Trophoblast cell (in vitro differentiated cells and primary cell): ENCODE data around the gene PRR14.

ENCODE experiments used
- DNase-seq, 2 donors: peaks; one replicate each; pipeline ENCODE4 v3.0.0-alpha.2; 2016
- H2AFZ ChIP-seq: 2 replicates; pipeline ENCODE4 v1.6.1; 2013; ENCODE audit warnings: low read length, moderate library complexity, mild to moderate bottlenecking; ENCODE audit not compliant: insufficient read depth, poor library complexity
- H2AK5ac ChIP-seq: 2 replicates; pipeline ENCODE4 v1.6.1; 2013; ENCODE audit warnings: mild to moderate bottlenecking, low read length
- H2BK120ac ChIP-seq: 2 replicates; pipeline ENCODE4 v1.6.1; 2013; ENCODE audit warnings: low read length, mild to moderate bottlenecking, moderate library complexity; ENCODE audit not compliant: insufficient read depth, poor library complexity
- H2BK12ac ChIP-seq: 2 replicates; pipeline ENCODE4 v1.6.1; 2013; ENCODE audit warnings: mild to moderate bottlenecking, low read length, moderate library complexity
- H2BK5ac ChIP-seq: 2 replicates; pipeline ENCODE4 v1.6.1; 2013; ENCODE audit warnings: low read length, low read depth, moderate library complexity, mild to moderate bottlenecking; ENCODE audit not compliant: poor library complexity
- H3K14ac ChIP-seq: 2 replicates; pipeline ENCODE4 v1.6.1; 2013; ENCODE audit warnings: mild to moderate bottlenecking, low read length
- H3K18ac ChIP-seq: 2 replicates; pipeline ENCODE4 v1.6.1; 2013; ENCODE audit warnings: mild to moderate bottlenecking, low read length
- H3K23ac ChIP-seq: 2 replicates; pipeline ENCODE4 v1.6.1; 2013; ENCODE audit warnings: low read length
- H3K27ac ChIP-seq: 2 replicates; pipeline ENCODE4 v1.5.1; 2013; ENCODE audit warnings: low read depth, mild to moderate bottlenecking, inconsistent platforms, low read length, moderate library complexity
- H3K27me3 ChIP-seq: 2 replicates; pipeline ENCODE4 v1.6.1; 2013; ENCODE audit warnings: inconsistent platforms, mild to moderate bottlenecking, low read length, moderate library complexity; ENCODE audit not compliant: insufficient read depth
- H3K36me3 ChIP-seq, 2 experiments: 1 replicate in 1 of 2; 2 replicates in 1 of 2; pipeline ENCODE4 v1.6.1; 2013; ENCODE audit warnings: low read length in 2 of 2, mild to moderate bottlenecking in 2 of 2, moderate library complexity in 1 of 2; ENCODE audit not compliant: insufficient read depth in 2 of 2, control insufficient read depth in 1 of 2
- H3K4ac ChIP-seq: 2 replicates; pipeline ENCODE4 v1.6.1; 2013; ENCODE audit warnings: low read depth, mild to moderate bottlenecking, low read length, moderate library complexity
- H3K4me1 ChIP-seq, 2 experiments: 1 replicate in 1 of 2; 2 replicates in 1 of 2; pipeline ENCODE4 v1.6.1; 2013; ENCODE audit warnings: low read length in 2 of 2, mild to moderate bottlenecking in 2 of 2, moderate library complexity in 1 of 2; ENCODE audit not compliant: insufficient read depth in 2 of 2, control insufficient read depth in 1 of 2
- H3K4me2 ChIP-seq: 2 replicates; pipeline ENCODE4 v1.6.1; 2013; ENCODE audit warnings: inconsistent platforms, mild to moderate bottlenecking, low read length, moderate library complexity
- H3K4me3 ChIP-seq: 2 replicates; pipeline ENCODE4 v1.5.1; 2013; ENCODE audit warnings: mild to moderate bottlenecking, low read depth, low read length, inconsistent platforms
- H3K79me1 ChIP-seq: one replicate; pipeline ENCODE4 v1.6.1; 2013; ENCODE audit warnings: low read length
- H3K79me2 ChIP-seq: 2 replicates; pipeline ENCODE4 v1.6.1; 2013; ENCODE audit warnings: low read length, mild to moderate bottlenecking; ENCODE audit not compliant: control insufficient read depth, insufficient read depth, poor library complexity
- H3K9ac ChIP-seq: 2 replicates; pipeline ENCODE4 v1.6.1; 2013; ENCODE audit warnings: mild to moderate bottlenecking, low read length
- H3K9me3 ChIP-seq: 2 replicates; pipeline ENCODE4 v1.6.1; 2013; ENCODE audit warnings: low read depth, mild to moderate bottlenecking, control low read depth, inconsistent platforms, low read length; ENCODE audit not compliant: insufficient read depth
- H4K12ac ChIP-seq: 2 replicates; pipeline ENCODE4 v1.6.1; 2013; ENCODE audit warnings: low read depth, mild to moderate bottlenecking, low read length, moderate library complexity
- H4K8ac ChIP-seq: 2 replicates; pipeline ENCODE4 v1.6.1; 2013; ENCODE audit warnings: low read depth, mild to moderate bottlenecking, low read length, moderate library complexity
- H4K91ac ChIP-seq: one replicate; pipeline ENCODE4 v1.6.1; 2013; ENCODE audit warnings: low read depth, mild to moderate bottlenecking, low read length, moderate library complexity
- WGBS: extraction: QIAGEN DNeasy Blood & Tissue Kit; methylation state at CpG from one replicate; pipeline ENCODE4 v1.1.7; 2013; ENCODE audit warnings: missing lambda C conversion rate; ENCODE audit not compliant: insufficient read length, insufficient coverage; ENCODE audit errors: extremely low coverage; 5-methylcytosine and 5-hydroxymethylcytosine counted together

PRR14 gene

DNA sequence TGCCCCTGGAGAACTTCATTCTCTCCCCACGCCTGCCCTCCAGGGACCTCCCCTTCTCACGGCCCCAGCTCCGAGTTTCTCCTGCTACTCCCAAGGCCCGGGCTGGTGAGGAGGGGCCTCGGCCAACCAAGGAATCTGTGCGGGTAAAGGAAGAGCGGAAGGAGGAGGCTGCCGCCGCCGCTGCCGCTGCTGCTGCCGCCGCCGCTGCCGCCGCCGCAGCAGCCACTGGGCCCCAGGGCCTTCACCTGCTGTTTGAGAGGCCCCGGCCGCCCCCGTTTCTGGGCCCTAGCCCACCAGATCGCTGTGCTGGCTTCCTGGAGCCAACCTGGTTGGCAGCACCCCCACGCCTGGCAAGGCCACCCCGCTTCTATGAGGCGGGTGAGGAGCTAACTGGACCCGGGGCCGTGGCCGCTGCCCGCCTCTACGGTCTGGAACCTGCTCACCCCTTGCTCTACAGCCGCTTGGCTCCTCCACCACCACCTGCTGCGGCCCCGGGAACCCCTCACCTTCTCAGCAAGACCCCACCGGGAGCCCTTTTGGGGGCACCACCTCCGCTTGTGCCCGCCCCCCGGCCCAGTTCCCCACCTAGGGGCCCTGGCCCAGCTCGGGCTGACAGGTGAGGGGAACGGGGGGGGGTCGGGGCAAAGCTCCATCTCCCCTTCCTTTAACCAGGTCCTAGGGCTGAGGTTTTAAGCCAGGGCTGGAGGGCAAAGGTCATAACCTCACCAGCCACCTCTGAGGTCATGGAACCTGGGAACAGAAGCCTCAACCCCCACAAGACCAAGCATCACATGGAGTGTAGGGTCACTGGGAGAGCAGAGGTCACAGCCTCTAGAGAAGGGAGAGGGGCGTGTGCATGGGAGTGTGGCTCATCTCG lies 18.5 kb downstream of the PRR14 start:
- no CpG with 5 or more reads among the region's 41 CpGs for WGBS
- Histone ChIP-seq H3K79me2 (no peaks in the 10 kb centered on the region), H3K4me2 (no peak overlapping the region), H3K4me3 (no peak overlapping the region), H4K12ac (no peak overlapping the region), H3K4ac (no peak overlapping the region), H2BK5ac (no peak overlapping the region), H3K9me3 (peaks cover 2% of the 10 kb centered on the region), H2AK5ac (no peak overlapping the region), H3K14ac (no peak overlapping the region), H3K23ac (no peak overlapping the region), H2BK12ac (no peak overlapping the region), H2BK120ac (no peak overlapping the region), H3K36me3 (peaks cover 61 to 62% of the 10 kb centered on the region in 2 experiments), H4K91ac (no peak overlapping the region), H4K8ac (no peak overlapping the region), H2AFZ (no peak overlapping the region), H3K27ac (no peak overlapping the region), H3K9ac (no peak overlapping the region), H3K4me1 (no peaks in the 10 kb centered on the region), H3K79me1 (no peaks in the 10 kb centered on the region), H3K27me3 (no peaks in the 10 kb centered on the region), H3K18ac (no peak overlapping the region)
- no peak for DNase-seq

DNA sequence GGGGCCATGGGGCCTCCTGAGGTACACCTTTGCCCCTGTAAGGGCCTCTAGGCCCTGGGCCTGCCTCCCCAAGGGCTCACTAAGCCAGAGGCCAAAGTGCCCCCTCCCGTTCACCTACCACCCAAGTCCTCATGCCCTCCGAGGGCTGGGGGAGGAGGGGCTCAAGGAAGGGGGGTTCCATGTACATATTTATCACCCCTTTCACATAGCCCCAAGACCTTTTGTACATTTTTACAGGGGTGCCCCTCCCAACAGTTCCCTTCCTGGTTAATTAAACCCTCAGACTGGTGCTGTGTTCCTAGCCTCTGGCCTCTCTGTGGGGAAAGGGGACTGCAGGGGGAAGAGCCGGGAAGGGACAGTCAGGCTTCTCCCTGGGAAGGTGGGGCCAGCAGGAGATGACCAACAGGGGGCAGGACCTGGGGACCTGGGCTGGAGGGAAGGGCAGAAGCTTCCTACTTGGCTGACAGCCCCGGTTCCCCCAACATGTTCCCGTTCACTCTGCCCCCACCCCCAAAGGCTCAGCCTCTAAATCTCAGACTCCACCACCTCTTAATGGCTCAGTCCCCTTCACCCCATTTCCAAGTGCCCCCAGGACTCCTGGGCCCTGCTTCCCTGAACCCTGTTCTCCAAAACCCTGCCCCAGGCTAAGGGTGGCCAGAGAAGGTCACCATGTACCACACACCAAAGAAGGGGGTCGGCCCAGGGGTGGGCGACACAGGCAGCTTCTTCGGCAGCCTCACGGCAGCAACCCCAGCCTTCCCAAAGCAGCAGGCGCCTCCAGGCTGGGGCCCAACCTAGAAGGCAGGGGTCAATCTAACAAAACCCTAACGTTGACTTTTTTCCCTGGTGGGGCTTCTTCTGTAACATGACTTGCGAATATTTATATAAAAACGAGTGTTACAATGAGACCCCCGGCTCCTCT lies 19.4 kb downstream of the PRR14 start:
- Histone ChIP-seq H3K4ac (no peak overlapping the region), H2BK5ac (no peak overlapping the region), H4K8ac (no peak overlapping the region), H3K4me2 (no peak overlapping the region), H4K12ac (no peak overlapping the region), H4K91ac (no peak overlapping the region), H3K27me3 (no peaks in the 10 kb centered on the region), H2AFZ (no peak overlapping the region), H3K4me3 (no peak overlapping the region), H3K14ac (no peak overlapping the region), H2BK120ac (no peak overlapping the region), H3K9me3 (peaks cover 2% of the 10 kb centered on the region), H3K18ac (no peak overlapping the region), H3K79me1 (no peaks in the 10 kb centered on the region), H2BK12ac (no peak overlapping the region), H2AK5ac (no peak overlapping the region), H3K79me2 (no peaks in the 10 kb centered on the region), H3K36me3 (peaks cover 52 to 54% of the 10 kb centered on the region in 2 experiments), H3K9ac (no peak overlapping the region), H3K4me1 (no peaks in the 10 kb centered on the region), H3K23ac (no peak overlapping the region), H3K27ac (no peak overlapping the region)
- no peak for DNase-seq
- whole genome bisulfite sequencing = no CpG with 5 or more reads among the region's 14 CpGs

DNA sequence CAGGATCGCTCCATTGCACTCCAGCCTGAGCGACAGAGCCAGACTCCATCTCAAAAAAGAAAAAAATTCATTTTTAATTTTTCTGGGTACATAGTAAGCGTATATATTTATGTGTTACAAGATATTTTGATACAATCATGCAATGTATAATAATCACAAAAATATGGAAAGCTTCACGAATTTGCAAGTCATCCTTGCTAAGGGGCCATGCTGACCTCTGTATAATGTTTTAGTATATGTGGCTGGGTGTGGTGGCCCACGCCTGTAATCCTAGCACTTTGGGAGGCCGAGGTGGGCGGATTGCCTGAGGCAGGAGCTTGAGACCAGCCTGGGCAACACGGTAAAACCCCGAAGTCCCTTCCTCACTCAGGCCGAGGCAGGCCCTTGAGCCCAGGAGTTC lies 24.4 kb downstream of the PRR14 start:
- Histone ChIP-seq H2BK120ac (no peak overlapping the region), H2AK5ac (no peak overlapping the region), H3K36me3 (peaks cover 4 to 5% of the 10 kb centered on the region in 2 experiments), H3K23ac (no peak overlapping the region), H2BK5ac (no peak overlapping the region), H4K91ac (no peak overlapping the region), H3K27ac (no peak overlapping the region), H3K9ac (no peak overlapping the region), H3K4me3 (no peak overlapping the region), H3K4me1 (no peaks in the 10 kb centered on the region), H3K18ac (no peak overlapping the region), H3K27me3 (peaks cover 3% of the 10 kb centered on the region), H2BK12ac (no peak overlapping the region), H3K4me2 (no peak overlapping the region), H3K9me3 (no peaks in the 10 kb centered on the region), H3K14ac (no peak overlapping the region), H4K12ac (no peak overlapping the region), H2AFZ (no peak overlapping the region), H3K79me1 (no peaks in the 10 kb centered on the region), H3K4ac (no peak overlapping the region), H3K79me2 (no peaks in the 10 kb centered on the region), H4K8ac (no peak overlapping the region)
- DNase-seq = no peak
- WGBS = no CpG with 5 or more reads among the region's 10 CpGs

DNA sequence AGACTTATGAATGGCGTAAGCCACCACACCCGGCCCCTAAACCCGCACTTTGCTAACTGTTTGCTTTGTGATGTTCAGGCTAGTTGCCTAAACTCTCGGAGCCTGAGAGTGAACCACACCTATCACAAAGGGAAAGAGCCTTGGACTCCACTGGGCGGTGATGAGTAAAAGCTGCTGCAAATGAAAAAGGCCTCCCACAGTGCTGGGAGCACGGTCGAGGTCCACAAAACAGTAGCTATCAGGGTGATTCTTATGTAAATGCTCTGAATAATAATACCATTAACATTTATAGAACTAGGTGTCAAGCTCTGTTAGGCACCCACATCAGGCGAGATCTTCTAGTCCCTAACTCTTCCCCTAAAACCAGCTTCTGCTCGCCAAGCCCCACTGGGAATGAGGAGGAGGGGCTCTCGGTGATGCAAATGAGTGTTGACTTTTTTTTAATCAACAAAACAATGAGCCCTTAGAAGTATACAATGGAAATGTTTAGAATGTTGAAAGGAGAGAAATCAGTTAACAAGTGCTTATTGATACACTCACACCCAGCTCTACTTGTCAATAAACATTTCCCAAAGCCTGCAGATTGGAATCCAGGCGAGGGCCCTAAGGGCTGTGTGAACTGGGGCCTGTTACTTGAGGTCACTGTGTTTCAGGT lies 27.3 kb downstream of the PRR14 start:
- Histone ChIP-seq H3K79me2 (no peaks in the 10 kb centered on the region), H2BK120ac (no peak overlapping the region), H3K27ac (no peak overlapping the region), H3K4ac (no peak overlapping the region), H4K91ac (no peak overlapping the region), H3K23ac (no peak overlapping the region), H3K4me1 (no peaks in the 10 kb centered on the region), H3K9ac (no peak overlapping the region), H3K9me3 (no peaks in the 10 kb centered on the region), H4K8ac (no peak overlapping the region), H3K36me3 (no peaks in the 10 kb centered on the region), H3K4me3 (no peak overlapping the region), H3K4me2 (no peak overlapping the region), H3K18ac (no peak overlapping the region), H4K12ac (no peak overlapping the region), H3K14ac (no peak overlapping the region), H2AK5ac (no peak overlapping the region), H2AFZ (no peak overlapping the region), H2BK12ac (no peak overlapping the region), H2BK5ac (no peak overlapping the region), H3K79me1 (no peaks in the 10 kb centered on the region), H3K27me3 (peaks cover 3% of the 10 kb centered on the region)
- DNase-seq = no peak
- WGBS = no CpG with 5 or more reads among the region's 11 CpGs
